Measurements from ENCODE around the gene BPIFA1.

DNA sequence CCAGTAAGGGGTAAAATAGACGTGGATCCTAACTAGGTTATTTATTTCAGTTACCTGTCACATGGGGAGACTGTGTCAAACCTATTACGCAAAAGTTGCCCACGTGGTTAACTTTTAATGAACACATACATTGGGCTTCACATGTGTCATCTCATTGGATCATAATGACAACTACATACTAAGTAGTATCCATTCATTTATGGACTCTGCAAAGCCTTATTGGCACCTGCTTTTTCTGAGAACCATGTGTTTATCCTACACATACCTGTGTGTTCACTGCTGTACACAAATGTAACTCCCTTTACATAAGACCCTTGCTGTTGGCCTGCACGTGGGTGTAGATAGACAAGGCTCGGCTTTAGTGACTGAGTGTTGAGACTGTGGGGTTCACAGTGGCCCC is 5.1 kb downstream of the BPIFA1 start:
- TF ChIP-seq, protein P1, sequence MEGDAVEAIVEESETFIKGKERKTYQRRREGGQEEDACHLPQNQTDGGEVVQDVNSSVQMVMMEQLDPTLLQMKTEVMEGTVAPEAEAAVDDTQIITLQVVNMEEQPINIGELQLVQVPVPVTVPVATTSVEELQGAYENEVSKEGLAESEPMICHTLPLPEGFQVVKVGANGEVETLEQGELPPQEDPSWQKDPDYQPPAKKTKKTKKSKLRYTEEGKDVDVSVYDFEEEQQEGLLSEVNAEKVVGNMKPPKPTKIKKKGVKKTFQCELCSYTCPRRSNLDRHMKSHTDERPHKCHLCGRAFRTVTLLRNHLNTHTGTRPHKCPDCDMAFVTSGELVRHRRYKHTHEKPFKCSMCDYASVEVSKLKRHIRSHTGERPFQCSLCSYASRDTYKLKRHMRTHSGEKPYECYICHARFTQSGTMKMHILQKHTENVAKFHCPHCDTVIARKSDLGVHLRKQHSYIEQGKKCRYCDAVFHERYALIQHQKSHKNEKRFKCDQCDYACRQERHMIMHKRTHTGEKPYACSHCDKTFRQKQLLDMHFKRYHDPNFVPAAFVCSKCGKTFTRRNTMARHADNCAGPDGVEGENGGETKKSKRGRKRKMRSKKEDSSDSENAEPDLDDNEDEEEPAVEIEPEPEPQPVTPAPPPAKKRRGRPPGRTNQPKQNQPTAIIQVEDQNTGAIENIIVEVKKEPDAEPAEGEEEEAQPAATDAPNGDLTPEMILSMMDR (IDR thresholded peaks at IDR 0.05; ENCODE audit: control extremely low read depth in 1 of 3, insufficient read depth in 1 of 3, low read depth in 1 of 3, low read length in 3 of 3): no peak
- TF ChIP-seq EP300 (IDR thresholded peaks at IDR 0.05; ENCODE audit: borderline replicate concordance in 1 of 2, low read depth in 2 of 2, low read length in 2 of 2): no peak
- TF ChIP-seq, protein P2, sequence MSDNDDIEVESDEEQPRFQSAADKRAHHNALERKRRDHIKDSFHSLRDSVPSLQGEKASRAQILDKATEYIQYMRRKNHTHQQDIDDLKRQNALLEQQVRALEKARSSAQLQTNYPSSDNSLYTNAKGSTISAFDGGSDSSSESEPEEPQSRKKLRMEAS (IDR thresholded peaks at IDR 0.05): no peak
- TF ChIP-seq JUND (IDR thresholded peaks at IDR 0.05; ENCODE audit: low read length): no peak
- no peak for TF ChIP-seq SP1 (IDR thresholded peaks at IDR 0.05; ENCODE audit: low read depth, low read length)
- TF ChIP-seq POLR2A (IDR thresholded peaks at IDR 0.05; ENCODE audit: control extremely low read depth in 1 of 2, low read depth in 2 of 2, low read length in 2 of 2): no peak
- no peak for TF ChIP-seq GABPA (IDR thresholded peaks at IDR 0.05; ENCODE audit: borderline replicate concordance, insufficient read depth, low read length)
- no peak for TF ChIP-seq EZH2 (IDR thresholded peaks at IDR 0.05; ENCODE audit: low read depth, low read length, severe bottlenecking)
- TF ChIP-seq CEBPB (IDR thresholded peaks at IDR 0.05; ENCODE audit: low read depth, low read length): no peak
